Skeletal muscle tissue (tissue), 4 donors: ENCODE measurements around the gene ZNF639. TPM values are rescaled to one million over a fixed set of nuclear protein-coding genes. Genes with fewer than 3 reads are reported as not detected.
"Not testable (repeated sequence)": the region's sequence is repeated elsewhere in the genome, so short reads cannot be mapped to it uniquely, and the experiment has no call there.

Experiments
- H3K27ac ChIP-seq: one replicate; pipeline ENCODE4 v1.7.0; 2013; ENCODE audit warnings: mild to moderate bottlenecking, low read depth, low read length, inconsistent platforms
- H3K27me3 ChIP-seq, 3 donors: one replicate each; pipeline ENCODE4 v1.7.0; 2013; ENCODE audit warnings: low read length in 3 of 3; ENCODE audit not compliant: control insufficient read depth in 3 of 3, insufficient read depth in 3 of 3
- H3K36me3 ChIP-seq, 3 donors: one replicate each; pipeline ENCODE4 v1.7.0; 2013; ENCODE audit warnings: low read length in 3 of 3; ENCODE audit not compliant: control insufficient read depth in 3 of 3, insufficient read depth in 3 of 3
- H3K4me1 ChIP-seq, 3 donors: one replicate each; pipeline ENCODE4 v1.7.0; 2013; ENCODE audit warnings: low read length in 3 of 3, mild to moderate bottlenecking in 3 of 3; ENCODE audit not compliant: control insufficient read depth in 3 of 3, insufficient read depth in 3 of 3
- H3K4me3 ChIP-seq, 3 donors: one replicate each; pipeline ENCODE4 v1.7.0; 2013; ENCODE audit warnings: low read length in 3 of 3
- H3K9ac ChIP-seq, 3 donors: one replicate each; pipeline ENCODE4 v1.7.0; 2013; ENCODE audit warnings: low read length in 3 of 3, mild to moderate bottlenecking in 3 of 3, moderate library complexity in 2 of 3, low read depth in 1 of 3
- H3K9me3 ChIP-seq, 3 donors: one replicate each; pipeline ENCODE4 v1.7.0; 2013; ENCODE audit warnings: low read length in 3 of 3; ENCODE audit not compliant: control insufficient read depth in 3 of 3
- total RNA-seq: library from RNA; depleted of rRNA; stranded (reverse); fragments of >200 nt; gene quantifications from one replicate; pipeline ENCODE4 v1.2.3, GENCODE V29; 2014
- donor health status: Osteomylitis.

Gene ZNF639
- total RNA-seq, result 44.9 TPM

DNA sequence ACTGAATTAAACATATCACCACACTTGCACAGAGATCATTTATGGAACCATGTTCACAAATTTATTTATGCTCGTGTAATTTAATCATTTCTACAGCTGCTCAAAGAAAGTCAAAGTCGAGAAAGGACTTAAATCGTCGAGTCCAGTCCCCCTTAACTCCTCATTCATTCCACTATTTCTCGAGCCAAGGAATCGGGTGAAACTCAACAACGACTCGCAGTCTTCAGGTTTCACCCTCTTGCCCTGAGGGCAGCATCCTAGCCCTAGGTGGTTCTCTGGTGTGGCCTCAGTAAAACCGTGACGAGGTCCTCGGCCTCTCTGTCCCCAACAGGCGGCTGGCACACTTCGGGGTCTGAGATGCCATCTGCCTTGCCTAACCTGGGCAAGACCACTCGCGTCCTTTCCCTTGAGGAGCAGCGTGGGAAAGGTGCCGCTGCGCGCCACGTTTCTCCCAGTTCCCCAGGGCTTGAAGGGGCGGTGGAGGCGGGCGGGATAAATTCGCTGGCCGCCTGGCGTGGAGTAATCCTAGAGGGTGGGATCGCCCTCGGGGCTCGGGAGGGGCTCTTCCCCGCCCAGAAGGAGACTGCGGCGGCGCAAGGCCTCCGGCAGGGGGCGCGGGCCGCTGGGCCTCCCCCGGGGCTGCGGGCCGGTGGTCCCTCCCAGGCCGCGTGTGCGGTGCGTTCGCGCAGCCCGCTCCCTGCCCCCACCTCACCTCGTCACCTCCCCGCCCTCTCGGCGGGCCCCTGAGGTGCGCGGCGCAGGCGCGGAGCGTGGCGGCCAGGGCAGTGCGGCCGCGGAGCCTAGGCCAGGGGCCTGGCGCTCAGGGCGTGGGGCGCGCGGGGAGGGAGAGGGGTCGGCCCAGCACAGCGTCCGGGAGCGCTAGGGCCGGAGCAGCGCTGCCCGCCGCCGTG lies at the start of gene ZNF639:
TSS of gene ZNF639 (plus strand) at position 746 of the 911 bp plus-strand sequence. CDS start 5,263 bp downstream, outside the sequence.
- Histone ChIP-seq H3K4me1 (peaks cover 15 to 17% (median 15%) of the 10 kb centered on the region in 3 donors), H3K9ac (peak within 1 kb of the TSS; percentile 87 to 97 (median 93))

DNA sequence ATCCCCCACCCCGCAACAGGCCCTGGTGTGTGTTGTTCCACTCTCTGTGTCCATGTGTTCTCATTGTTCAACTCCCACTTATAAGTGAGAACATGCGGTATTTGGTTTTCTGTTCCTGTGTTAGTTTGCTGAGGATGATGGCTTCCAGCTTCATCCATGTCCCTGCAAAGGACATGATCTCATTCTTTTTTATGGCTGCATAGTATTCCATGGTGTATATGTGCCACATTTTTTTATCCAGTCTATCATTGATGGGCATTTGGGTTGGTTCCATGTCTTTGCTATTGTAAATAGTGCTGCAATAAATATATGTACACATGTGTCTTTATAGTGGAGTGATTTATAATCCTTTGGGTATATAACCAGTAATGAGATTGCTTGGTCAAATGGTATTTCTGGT lies 48.4 kb upstream of the ZNF639 start:
- not testable (repeated sequence) for H3K9ac ChIP-seq, H3K27ac ChIP-seq, H3K9me3 ChIP-seq, H3K4me3 ChIP-seq, H3K4me1 ChIP-seq, H3K27me3 ChIP-seq, H3K36me3 ChIP-seq

More for the DNA sequence above, at the start of gene ZNF639:
- Histone ChIP-seq H3K36me3 (peaks cover 0 to 5% (median 0%) of the 10 kb centered on the region in 3 donors), H3K4me3 (peak within 1 kb of the TSS; percentile 90 to 93 (median 92)), H3K27me3 (no peaks in the 10 kb centered on the region), H3K27ac (peak within 1 kb of the TSS; percentile 89), H3K9me3 (no peaks in the 10 kb centered on the region)

- Histone ChIP-seq H3K9me3 (no peaks in the 10 kb centered on the region), H3K4me1 (no peaks in the 10 kb centered on the region), H3K9ac (no peak overlapping the region), H3K27me3 (no peaks in the 10 kb centered on the region), H3K36me3 (no peaks in the 10 kb centered on the region), H3K27ac (no peak overlapping the region), H3K4me3 (no peak overlapping the region)
These were observed 46.8 kb upstream of the ZNF639 start for GRCh38 chr3:179276001-179276400.

- no peak overlapping the region for H3K27ac ChIP-seq
- H3K4me1 ChIP-seq, result no peaks in the 10 kb centered on the region
- H3K27me3 ChIP-seq, result no peaks in the 10 kb centered on the region
- no peak overlapping the region for H3K4me3 ChIP-seq
- H3K9ac ChIP-seq, result no peak overlapping the region
- no peaks in the 10 kb centered on the region for H3K9me3 ChIP-seq
- no peaks in the 10 kb centered on the region for H3K36me3 ChIP-seq
These were observed 46.1 kb upstream of the ZNF639 start for GRCh38 chr3:179276743-179277142.

GRCh38 chr3:179278151-179278550 lies 44.7 kb upstream of the ZNF639 start:
- H3K9ac ChIP-seq, result no peak overlapping the region
- H3K27ac ChIP-seq, result no peak overlapping the region
- H3K27me3 ChIP-seq, result no peaks in the 10 kb centered on the region
- H3K36me3 ChIP-seq, result no peaks in the 10 kb centered on the region
- H3K9me3 ChIP-seq, result no peaks in the 10 kb centered on the region
- no peaks in the 10 kb centered on the region for H3K4me1 ChIP-seq
- no peak overlapping the region for H3K4me3 ChIP-seq

DNA sequence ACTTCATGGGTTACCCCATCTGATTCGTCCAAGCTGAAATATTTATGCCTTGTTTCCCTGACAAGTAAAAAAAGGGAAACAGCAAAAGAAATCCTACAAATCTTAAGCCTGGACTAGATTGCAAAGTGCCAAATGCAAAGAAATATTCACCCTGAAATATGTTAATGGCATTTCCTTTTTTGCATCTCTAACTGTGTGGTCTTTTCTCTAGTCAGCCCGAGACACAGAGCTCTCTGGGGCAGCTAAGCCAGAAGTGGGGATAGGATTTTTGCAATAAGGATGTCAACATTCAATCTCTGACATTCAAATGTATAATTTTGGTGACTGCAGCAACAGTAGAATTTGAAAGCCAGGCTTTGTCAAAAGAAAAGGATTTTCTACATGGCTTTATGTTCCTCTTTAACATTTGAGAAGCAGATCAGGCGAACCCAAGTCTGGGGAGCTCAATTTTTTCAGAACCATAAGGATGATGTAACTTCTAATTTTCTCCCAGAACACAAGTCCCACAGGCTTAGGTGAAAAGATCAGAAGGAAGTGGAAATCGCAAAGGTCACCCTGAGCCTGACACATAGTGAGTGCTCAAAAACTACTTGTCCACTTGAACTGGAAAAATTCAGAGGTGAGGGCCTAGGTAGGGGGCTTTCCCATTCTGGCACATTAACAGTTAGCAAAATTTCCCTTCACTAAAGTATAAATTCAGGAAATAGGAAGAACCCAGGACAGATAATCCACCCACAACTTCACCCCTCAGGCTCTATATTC lies 43.7 kb upstream of the ZNF639 start:
- Histone ChIP-seq H3K4me1 (no peaks in the 10 kb centered on the region), H3K9ac (no peak overlapping the region), H3K4me3 (no peak overlapping the region), H3K9me3 (no peaks in the 10 kb centered on the region), H3K36me3 (no peaks in the 10 kb centered on the region), H3K27me3 (no peaks in the 10 kb centered on the region), H3K27ac (no peak overlapping the region)

GRCh38 chr3:179279837-179280236 lies 43.0 kb upstream of the ZNF639 start:
- H3K4me1 ChIP-seq, result no peaks in the 10 kb centered on the region
- H3K9ac ChIP-seq, result no peak overlapping the region
- H3K4me3 ChIP-seq, result no peak overlapping the region
- H3K9me3 ChIP-seq, result no peaks in the 10 kb centered on the region
- H3K27me3 ChIP-seq, result no peaks in the 10 kb centered on the region
- H3K27ac ChIP-seq, result no peak overlapping the region
- H3K36me3 ChIP-seq, result no peaks in the 10 kb centered on the region

DNA sequence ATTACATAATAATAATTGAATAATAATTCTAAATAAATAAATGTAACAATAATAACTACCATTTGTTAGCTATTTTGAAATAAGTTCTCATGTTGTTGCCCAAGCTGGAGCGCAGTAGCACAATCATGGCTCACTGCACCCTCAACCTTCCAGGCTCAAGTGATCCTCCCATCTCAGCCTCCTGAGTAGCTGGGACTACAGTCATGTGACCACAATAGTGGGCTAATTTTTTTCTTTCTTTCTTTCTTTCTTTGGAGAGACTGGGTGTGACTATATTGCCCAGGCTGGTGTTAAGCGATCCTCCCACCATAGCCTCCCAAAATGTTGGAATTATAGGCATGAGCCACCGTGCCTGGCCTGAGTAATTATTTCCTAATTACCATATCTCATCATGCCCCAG lies 41.0 kb upstream of the ZNF639 start:
- H3K27me3 ChIP-seq, result no peaks in the 10 kb centered on the region
- no peak overlapping the region for H3K9ac ChIP-seq
- no peaks in the 10 kb centered on the region for H3K9me3 ChIP-seq
- no peak overlapping the region for H3K27ac ChIP-seq
- no peaks in the 10 kb centered on the region for H3K4me1 ChIP-seq
- H3K36me3 ChIP-seq, result no peaks in the 10 kb centered on the region
- no peak overlapping the region for H3K4me3 ChIP-seq

GRCh38 chr3:179286331-179286730 lies 36.5 kb upstream of the ZNF639 start:
- no peak overlapping the region for H3K9ac ChIP-seq

DNA sequence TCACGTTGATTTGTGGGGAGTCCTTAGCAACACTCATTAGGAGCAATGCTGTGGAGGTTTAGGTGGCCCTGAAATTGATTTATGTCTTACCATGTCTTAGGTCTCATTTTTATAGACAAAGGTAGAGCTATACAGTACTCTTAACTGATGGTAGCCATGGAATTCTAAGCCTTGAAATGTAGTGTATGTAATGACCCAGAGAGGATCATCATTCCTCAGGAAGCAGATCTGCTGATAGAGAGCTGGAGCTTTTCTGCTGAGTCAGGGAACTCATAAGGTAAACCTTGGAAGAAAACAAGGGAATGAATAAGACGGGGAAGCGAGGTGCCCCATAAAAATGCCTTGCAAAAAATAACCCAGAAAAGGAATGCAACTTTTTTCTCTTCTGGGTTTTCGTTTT lies 34.0 kb upstream of the ZNF639 start:
- no peaks in the 10 kb centered on the region for H3K27me3 ChIP-seq
- H3K9me3 ChIP-seq, result no peaks in the 10 kb centered on the region
- no peaks in the 10 kb centered on the region for H3K36me3 ChIP-seq
- no peak overlapping the region for H3K4me3 ChIP-seq
- H3K27ac ChIP-seq, result no peak overlapping the region
- no peak overlapping the region for H3K9ac ChIP-seq
- no peaks in the 10 kb centered on the region for H3K4me1 ChIP-seq

More at GRCh38 chr3:179286331-179286730, 36.5 kb upstream of the ZNF639 start:
- Histone ChIP-seq H3K9me3 (no peaks in the 10 kb centered on the region), H3K27ac (no peak overlapping the region), H3K4me1 (no peaks in the 10 kb centered on the region), H3K27me3 (no peaks in the 10 kb centered on the region), H3K36me3 (no peaks in the 10 kb centered on the region), H3K4me3 (no peak overlapping the region)
